ENCODE measurements around the gene DLGAP1. TPM values are rescaled to one million over a fixed set of nuclear protein-coding genes. Genes with fewer than 3 reads are reported as not detected.

DLGAP1 gene
- total and polyA plus RNA-seq, 2 of the 8 experiments (the other 6 are each of a cell fraction or from before 2014, with no cell fraction given) = 11.8 to 16.9 TPM

- H2BK15ac ChIP-seq (ENCODE audit: low read length) = no peak overlapping the region
- H4K5ac ChIP-seq (ENCODE audit: insufficient read length, low read depth, low read length) = no peak overlapping the region
- no peaks in the 10 kb centered on the region for H3K9me3 ChIP-seq (ENCODE audit: insufficient read depth in 2 of 2, low read depth in 1 of 2, low read length in 1 of 2)
- H3K4me1 ChIP-seq (replicated peaks in 1 of 4; ENCODE audit: control insufficient read depth in 3 of 4, insufficient read depth in 4 of 4, low read length in 3 of 4) = peaks cover 0 to 7% (median 4%) of the 10 kb centered on the region in 4 experiments; a peak in 2 of 7 replicates
- H3K56ac ChIP-seq (replicated peaks; ENCODE audit: insufficient read length, low read depth, low read length) = no peak overlapping the region
- no peak overlapping the region for H4K91ac ChIP-seq (replicated peaks; ENCODE audit: insufficient read length, low read length)
- H3K18ac ChIP-seq (ENCODE audit: extremely low read depth, low read length) = no peak overlapping the region; the same call in 1 of the 2 replicates
- POLR2A ChIA-PET (ENCODE audit: partially characterized antibody) = no interaction called here
- no peak overlapping the region for H3K27ac ChIP-seq (ENCODE audit: low read depth, low read length)
- no peak overlapping the region for H3K9ac ChIP-seq (replicated peaks in 1 of 4; ENCODE audit: extremely low read depth in 1 of 4, low read depth in 3 of 4, low read length in 3 of 4)
- H2BK12ac ChIP-seq (ENCODE audit: low read depth, low read length) = no peak overlapping the region
- H3K27me3 ChIP-seq (replicated peaks in 1 of 4; ENCODE audit: control insufficient read depth in 3 of 4, extremely low read depth in 1 of 4, insufficient read depth in 3 of 4, low read length in 3 of 4) = no peaks in the 10 kb centered on the region
- no peak overlapping the region; a peak in 1 of 4 replicates for H3K4me2 ChIP-seq (ENCODE audit: insufficient read depth in 1 of 2, low read depth in 2 of 2, low read length in 2 of 2)
- no peak for DNase-seq (ENCODE audit: low read depth in 1 of 2, low spot score in 2 of 2)
- no peak overlapping the region for H2BK20ac ChIP-seq (ENCODE audit: low read length)
- no peaks in the 10 kb centered on the region for H3K36me3 ChIP-seq (ENCODE audit: control insufficient read depth in 2 of 4, insufficient read depth in 4 of 4, low read length in 3 of 4)
- H3K23ac ChIP-seq (ENCODE audit: insufficient read length) = no peak overlapping the region
- 58% methylated on average over 6 of the region's 6 CpGs; no CpG with 5 or more reads in 1 of the 2 experiments for WGBS, 2 experiments (ENCODE audit: extremely low coverage in 1 of 2, insufficient coverage in 1 of 2, insufficient read length in 1 of 2, insufficient replicate concordance in 2 of 2, low coverage in 1 of 2, low lambda C conversion rate in 2 of 2, missing lambda C conversion rate in 1 of 2)
- H4K20me1 ChIP-seq (replicated peaks in 1 of 2; ENCODE audit: control insufficient read depth in 1 of 2, insufficient read depth in 2 of 2, low read length in 2 of 2) = no peaks in the 10 kb centered on the region
- H2AK5ac ChIP-seq (ENCODE audit: low read depth, low read length) = no peak overlapping the region
- no peak overlapping the region for H3K4me3 ChIP-seq (ENCODE audit: extremely low read depth in 1 of 4, insufficient read depth in 2 of 4, low read depth in 3 of 4, low read length in 4 of 4)
- no peaks in the 10 kb centered on the region for H3K79me1 ChIP-seq (ENCODE audit: low read depth, low read length)
- H3K4ac ChIP-seq (replicated peaks; ENCODE audit: insufficient read length, low read depth, low read length) = no peak overlapping the region
- H3K79me2 ChIP-seq (ENCODE audit: control insufficient read depth in 1 of 2, insufficient read depth in 2 of 2, low read length in 2 of 2) = no peaks in the 10 kb centered on the region
- CTCF ChIA-PET (ENCODE audit: partially characterized antibody) = interaction anchor here (0.5 to 1.2 kb wide), 9 partner anchors 16 to 173 kb away, joined by 3 to 5 read pairs (median 3); no protein-coding TSS in a partner anchor
- no peak overlapping the region for H4K8ac ChIP-seq (ENCODE audit: extremely low read depth, insufficient read depth, low read length)
- no peak overlapping the region for H2BK5ac ChIP-seq (ENCODE audit: low read depth, low read length)
- no peak for FAIRE-seq
- no peak overlapping the region for H3K14ac ChIP-seq (ENCODE audit: insufficient read length)
- H3K23me2 ChIP-seq (ENCODE audit: low read depth, low read length) = no peaks in the 10 kb centered on the region
- H2BK120ac ChIP-seq (replicated peaks; ENCODE audit: low read depth, low read length) = no peak overlapping the region
- no peak overlapping the region for H2AFZ ChIP-seq (ENCODE audit: low read length)
- TF ChIP-seq, protein P1, sequence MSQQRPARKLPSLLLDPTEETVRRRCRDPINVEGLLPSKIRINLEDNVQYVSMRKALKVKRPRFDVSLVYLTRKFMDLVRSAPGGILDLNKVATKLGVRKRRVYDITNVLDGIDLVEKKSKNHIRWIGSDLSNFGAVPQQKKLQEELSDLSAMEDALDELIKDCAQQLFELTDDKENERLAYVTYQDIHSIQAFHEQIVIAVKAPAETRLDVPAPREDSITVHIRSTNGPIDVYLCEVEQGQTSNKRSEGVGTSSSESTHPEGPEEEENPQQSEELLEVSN (IDR thresholded peaks at IDR 0.05) = no peak
- no peak for TF ChIP-seq EZH2 (IDR thresholded peaks at IDR 0.05; ENCODE audit: low read depth, low read length, severe bottlenecking)
- no peak for TF ChIP-seq SIRT6 (IDR thresholded peaks at IDR 0.05; ENCODE audit: low read length)
- no peak for TF ChIP-seq SP2 (IDR thresholded peaks at IDR 0.05; ENCODE audit: low read length)
- no peak for TF ChIP-seq CBX8 (IDR thresholded peaks at IDR 0.05; ENCODE audit: borderline replicate concordance, low read depth, low read length)
- TF ChIP-seq POU5F1 (IDR thresholded peaks at IDR 0.05; ENCODE audit: low read depth, low read length) = no peak
- TF ChIP-seq CEBPB (IDR thresholded peaks at IDR 0.05; ENCODE audit: low read depth, low read length) = no peak
- TF ChIP-seq TEAD4 (IDR thresholded peaks at IDR 0.05; ENCODE audit: low read depth, low read length) = no peak
- TF ChIP-seq GABPA (IDR thresholded peaks at IDR 0.05; ENCODE audit: borderline replicate concordance, insufficient read depth, low read length) = no peak
These were observed 627.8 kb downstream of the DLGAP1 start for GRCh38 chr18:3827236-3827845.
